ENCODE results near the gene PIK3C2G.
"Not testable (repeated sequence)": the region's sequence is repeated elsewhere in the genome, so short reads cannot be mapped to it uniquely, and the experiment has no call there.

The PIK3C2G gene

DNA sequence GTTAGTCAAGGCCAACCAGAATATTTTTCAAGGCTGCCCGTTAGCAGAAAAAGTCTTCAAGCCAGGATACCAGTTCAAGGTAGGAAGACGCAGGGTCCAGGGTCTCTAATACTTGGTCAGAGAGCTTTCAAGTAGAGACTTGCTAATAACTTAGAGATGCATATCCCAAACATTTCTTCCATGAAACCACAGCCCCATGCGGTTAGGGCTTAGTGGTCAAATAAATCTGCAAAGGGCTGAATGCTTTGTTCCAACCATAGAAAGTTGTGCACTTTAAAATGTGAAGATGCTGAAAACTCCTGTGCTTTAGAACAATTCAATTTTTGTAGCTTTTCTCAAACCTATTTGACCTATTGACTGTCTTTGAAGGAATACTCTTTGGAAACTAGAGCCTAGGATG lies 208.9 kb downstream of the PIK3C2G start:
- no peak for DNase-seq (ENCODE audit: low read depth)

GRCh38 chr12:18472304-18472703 lies 211.0 kb downstream of the PIK3C2G start:
- no peak for DNase-seq (ENCODE audit: low read depth)

DNA sequence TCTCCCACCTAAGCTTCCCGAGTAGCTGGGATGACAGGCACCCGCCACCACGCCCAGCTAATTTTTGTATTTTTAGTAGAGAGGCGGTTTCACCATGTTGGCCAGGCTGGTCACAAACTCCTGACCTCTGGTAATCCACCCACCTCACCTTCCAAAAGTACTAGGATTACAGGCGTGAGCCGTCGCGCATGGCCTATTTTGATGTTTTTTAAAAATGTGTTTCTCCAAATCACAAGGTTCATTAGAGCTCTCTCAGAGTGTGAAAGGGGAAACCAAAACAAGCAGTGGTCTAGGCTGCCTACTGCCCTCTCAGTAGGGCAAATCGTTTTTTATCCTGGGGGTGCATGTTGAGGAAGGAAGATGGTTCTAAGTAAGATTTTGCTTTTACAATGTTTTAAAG lies 211.5 kb downstream of the PIK3C2G start:
- no peak for DNase-seq (ENCODE audit: low read depth)

GRCh38 chr12:18476861-18477260 lies 215.5 kb downstream of the PIK3C2G start:
- no peak for DNase-seq (ENCODE audit: low read depth)

GRCh38 chr12:18479256-18479655 lies 217.9 kb downstream of the PIK3C2G start:
- no peak for DNase-seq (ENCODE audit: low read depth)

- DNase-seq (ENCODE audit: low read depth): no peak
Measured at GRCh38 chr12:18482601-18483120, 221.3 kb downstream of the PIK3C2G start.

DNA sequence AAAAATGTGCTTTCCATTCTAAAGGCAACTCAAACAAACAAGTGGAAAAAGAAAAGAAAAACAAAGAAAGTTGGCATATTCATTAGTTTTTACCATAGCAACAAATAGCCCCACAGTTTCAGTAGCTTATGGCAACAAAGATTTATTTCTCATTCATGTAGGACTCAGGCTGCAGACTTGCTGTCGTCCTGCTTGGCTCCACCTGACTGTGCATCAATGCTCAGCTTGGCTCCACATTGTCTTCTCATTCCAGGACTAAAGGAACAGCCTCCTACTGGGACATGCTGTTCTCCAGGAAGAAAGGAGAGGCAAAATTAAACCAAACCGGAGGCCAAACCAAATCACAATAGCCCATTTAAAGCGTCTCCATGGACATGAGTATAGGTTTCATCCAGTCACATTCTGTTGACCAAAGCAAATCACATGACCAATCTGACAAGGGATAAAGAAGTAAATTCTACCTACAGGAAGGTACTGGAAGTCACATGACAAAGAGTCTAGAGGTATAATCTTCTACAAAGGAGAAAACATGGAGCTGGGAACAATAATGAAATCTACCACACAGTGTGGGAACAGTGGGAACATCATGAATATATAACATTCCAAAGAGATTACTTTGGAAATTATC lies 222.5 kb downstream of the PIK3C2G start:
- DNase-seq (ENCODE audit: low read depth): no peak

DNA sequence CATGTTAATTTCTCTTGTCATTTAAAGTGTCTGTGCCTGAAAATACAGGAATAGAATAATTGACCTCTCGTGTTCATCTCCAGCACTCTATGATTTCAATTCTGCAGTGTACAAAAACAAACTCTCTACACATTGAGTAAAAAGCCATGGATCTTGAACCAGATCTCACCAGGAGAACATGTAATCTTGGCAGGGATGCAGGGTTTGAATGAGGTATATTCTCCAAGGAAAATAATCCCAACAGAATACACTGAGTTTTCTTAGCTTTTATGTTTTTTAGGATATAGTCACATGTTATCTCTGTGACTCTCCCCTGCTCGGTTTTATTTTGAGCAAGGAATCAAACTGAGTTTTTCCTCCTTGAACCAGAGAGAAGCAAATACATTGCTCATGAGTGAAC lies 224.7 kb downstream of the PIK3C2G start:
- no peak for DNase-seq (ENCODE audit: low read depth)

DNA sequence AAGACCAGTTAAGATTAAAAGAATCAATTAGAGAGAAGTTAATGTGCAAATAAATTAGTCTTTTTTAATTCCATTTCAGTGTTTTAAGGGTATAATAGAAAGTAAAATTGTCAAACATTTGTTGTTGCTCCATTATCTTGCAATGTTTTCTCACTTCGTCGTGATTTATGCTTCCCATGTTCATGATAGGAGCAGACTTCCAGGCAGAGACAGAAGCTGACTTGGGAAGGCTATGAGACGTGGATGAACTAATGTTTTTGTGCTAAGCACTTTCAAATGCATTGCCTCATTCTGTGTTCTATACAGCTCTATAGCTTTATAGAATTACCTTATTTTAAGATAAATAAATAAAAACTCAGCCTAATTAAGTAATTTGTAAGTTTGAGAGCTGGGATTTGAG lies 226.2 kb downstream of the PIK3C2G start:
- DNase-seq (ENCODE audit: low read depth): no peak

DNA sequence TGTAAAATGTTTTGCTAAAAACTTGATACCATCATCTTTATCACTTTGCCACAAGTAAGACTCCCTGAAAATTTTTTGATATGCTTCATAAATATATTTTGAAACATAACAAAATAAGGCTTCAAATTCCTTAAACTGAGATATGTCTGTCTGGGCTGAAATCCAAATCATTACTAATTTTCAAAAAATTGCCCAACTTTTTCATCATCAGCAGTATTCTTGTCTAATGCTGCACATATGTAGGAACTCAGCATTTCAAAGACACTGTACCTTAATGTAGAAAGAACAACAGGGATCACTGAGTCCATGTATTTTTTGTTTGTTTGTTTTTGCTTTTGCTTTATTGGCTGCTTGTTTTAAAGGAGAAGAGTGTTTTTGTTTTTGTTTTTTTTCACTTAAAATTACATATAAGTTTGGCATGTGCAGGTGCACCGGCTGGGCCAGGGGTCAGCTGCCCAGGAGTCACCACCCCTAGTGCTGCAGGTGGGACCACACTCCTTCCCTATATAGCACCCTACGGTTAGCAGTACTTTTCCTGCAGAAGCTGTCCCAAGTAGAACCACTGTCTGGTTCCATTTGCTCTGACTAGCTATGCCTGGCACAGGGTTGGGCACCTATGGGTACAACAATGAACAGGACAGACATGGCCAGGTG lies 231.2 kb downstream of the PIK3C2G start:
- peak; percentile 63 for DNase-seq (ENCODE audit: low read depth)

DNA sequence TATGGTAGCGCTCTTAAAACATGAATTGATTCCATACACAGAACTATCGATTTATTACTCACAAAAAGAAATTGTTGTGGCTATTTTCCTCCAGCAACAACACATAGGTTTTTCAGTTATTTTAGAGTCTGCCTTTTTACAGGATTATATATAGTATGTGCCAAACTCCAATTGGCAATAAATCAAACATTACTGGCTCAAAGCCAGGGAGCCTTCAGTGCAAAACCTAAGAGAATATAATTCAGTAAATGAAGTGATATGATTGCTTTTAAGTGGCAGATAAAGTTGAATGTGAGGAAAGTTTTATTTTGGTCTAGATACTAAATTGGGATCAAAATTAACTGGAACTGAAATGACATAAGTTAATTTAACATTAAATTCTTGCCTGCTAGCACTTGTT lies 234.8 kb downstream of the PIK3C2G start:
- DNase-seq (ENCODE audit: low read depth): no peak

GRCh38 chr12:18500160-18500574 lies 238.8 kb downstream of the PIK3C2G start:
- not testable (repeated sequence) for DNase-seq (ENCODE audit: low read depth)

- DNase-seq (ENCODE audit: low read depth): not testable (repeated sequence)
Measured at GRCh38 chr12:18500736-18501135, 239.4 kb downstream of the PIK3C2G start.

- no peak for DNase-seq (ENCODE audit: low read depth)
Measured at GRCh38 chr12:18502422-18502968, 241.2 kb downstream of the PIK3C2G start.

- DNase-seq (ENCODE audit: low read depth): no peak
Measured at GRCh38 chr12:18521461-18521860, 260.1 kb downstream of the PIK3C2G start.

DNA sequence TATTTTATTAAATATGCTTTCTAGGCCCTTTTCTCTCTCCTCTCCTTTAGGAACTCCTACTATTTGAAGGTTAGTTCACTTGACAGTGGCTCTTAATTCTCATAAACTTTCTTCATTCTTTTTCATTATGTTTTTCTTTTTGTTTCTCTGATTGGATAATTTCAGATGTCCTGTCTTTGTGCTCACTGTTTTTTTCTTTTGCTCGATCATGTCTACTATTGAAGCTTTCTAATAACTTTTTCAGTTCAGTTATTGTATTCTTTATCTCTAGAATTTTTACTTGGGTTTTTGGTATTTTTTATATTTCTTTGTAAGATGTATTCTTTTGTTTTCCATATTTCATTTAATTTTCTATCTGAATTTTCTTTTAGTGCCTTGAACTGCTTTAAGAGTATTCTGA lies 261.5 kb downstream of the PIK3C2G start:
- no peak for DNase-seq (ENCODE audit: low read depth)

DNA sequence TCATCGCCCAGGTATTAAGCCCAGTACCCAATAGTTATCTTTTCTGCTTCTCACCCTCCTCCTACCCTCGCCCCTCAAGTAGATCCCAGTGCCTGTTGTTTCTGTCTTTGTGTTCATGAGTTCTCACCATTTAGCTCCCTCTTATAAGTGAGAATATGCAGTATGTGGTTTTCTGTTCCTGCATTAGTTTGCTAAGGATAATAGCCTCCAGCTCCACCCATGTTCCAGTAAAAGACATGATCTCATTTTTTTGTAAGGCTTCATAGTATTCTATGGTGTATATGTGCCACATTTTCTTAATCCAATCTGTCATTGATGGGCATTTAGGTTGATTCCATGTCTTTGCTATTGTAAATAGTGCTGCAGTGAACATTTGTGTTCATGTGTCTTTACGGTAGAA lies 281.2 kb downstream of the PIK3C2G start:
- DNase-seq (ENCODE audit: low read depth): not testable (repeated sequence)

GRCh38 chr12:18546399-18546798 lies 285.1 kb downstream of the PIK3C2G start:
- DNase-seq (ENCODE audit: low read depth): peak; percentile 72

DNA sequence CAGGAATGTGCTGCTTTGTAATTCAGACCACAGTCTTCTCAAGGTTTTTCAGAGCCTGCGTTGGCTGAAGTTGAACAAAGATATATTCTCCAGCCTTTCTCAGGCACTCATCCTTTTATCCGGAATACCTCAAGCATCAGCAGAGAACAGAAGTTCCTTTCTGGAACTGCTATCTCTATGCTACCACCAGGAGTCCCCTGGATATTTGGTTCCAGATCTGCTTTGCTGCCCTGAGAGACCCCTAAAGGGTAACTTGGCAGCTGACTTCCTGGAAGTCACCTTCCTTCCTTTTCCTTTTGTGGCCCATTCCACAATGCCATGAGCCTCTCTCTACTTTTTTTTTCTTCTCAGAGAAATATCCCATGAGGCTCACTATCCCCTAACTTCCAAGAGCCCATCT lies 288.3 kb downstream of the PIK3C2G start:
- DNase-seq (ENCODE audit: low read depth): no peak

DNA sequence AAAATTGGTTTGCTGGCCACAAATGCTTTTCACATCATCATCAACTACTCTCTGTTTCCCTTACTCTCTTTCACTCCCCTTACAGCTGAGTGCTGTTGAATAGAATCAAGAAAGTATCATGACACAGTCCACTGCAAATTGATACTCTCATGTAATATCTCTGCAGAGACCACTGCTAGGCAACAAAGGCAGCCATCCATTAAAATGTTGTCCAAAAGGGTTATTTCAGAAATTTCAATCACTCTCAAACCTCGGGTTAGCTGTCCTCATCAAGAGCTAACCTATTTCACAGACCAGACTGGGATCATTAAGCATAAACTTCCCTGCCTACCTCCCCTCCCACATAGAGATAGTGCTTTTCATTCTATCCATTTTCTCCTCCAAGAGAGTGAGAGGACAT lies 289.8 kb downstream of the PIK3C2G start:
- DNase-seq (ENCODE audit: low read depth): no peak

DNA sequence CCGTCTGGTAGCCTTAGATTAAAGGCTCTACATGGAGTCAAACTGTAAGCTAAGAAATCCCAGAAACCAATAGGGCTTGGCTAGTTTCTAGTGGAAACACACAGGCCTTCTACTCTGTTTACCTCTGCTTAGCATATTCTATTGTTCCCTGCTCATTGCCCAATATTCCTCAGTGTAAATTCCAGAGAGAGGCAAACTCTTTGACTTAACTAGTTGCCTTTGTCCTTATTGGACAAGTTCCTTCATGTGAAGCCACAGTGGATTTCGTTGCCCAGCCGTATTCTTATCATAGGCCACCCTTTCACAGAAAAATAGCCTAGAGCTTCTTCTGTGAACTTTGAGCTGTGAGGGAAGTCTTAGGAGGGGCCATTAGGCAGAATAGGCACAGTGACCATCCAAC lies 290.4 kb downstream of the PIK3C2G start:
- no peak for DNase-seq (ENCODE audit: low read depth)

DNA sequence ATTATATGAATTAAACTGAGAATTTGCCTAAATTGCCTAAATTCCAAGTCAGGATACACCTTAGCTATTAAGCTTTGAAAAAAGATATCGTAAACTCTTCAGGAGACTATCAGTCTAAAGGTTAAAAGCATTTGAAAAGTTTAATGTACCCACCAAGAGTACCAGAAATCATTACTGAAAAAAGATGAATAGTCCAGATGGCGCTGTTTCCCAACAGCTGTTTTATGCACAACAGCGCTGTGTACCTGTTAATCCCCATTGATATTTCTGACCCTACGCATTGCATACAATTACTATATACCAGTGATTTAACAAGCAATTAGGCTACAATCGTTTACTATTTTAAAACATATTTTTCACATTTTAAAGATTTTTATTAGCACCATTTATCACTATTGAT lies 291.5 kb downstream of the PIK3C2G start:
- DNase-seq (ENCODE audit: low read depth): no peak

GRCh38 chr12:18556161-18556560 lies 294.8 kb downstream of the PIK3C2G start:
- no peak for DNase-seq (ENCODE audit: low read depth)

DNA sequence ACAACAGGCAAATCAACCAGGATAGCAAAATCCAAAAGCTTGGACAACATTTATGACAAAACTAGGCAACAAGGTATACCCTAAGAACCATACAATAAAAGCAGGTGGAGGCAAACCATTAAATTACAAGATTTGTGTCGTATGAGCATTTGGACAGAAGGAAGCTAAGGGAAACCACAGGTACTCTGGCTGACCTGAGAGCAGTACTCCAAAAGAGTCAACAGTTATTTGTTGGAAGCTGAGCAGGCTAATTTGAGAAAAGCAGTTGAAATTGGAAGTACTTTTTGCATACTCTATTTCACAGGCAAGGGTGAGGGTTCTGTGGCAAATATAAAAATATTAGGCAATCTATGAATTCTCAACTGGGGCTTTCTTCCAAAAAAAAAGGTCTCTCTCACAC lies 297.9 kb downstream of the PIK3C2G start:
- DNase-seq (ENCODE audit: low read depth): no peak
